Transverse colon (tissue), 4 donors: ENCODE measurements around the gene SLC32A1. TPM values are rescaled to one million over a fixed set of nuclear protein-coding genes. Genes with fewer than 3 reads are reported as not detected.

Source experiments
- DNase-seq: peaks from one replicate; pipeline ENCODE4 v3.0.0-alpha.2; 2019
- H3K27ac ChIP-seq, 4 donors: fragments of 200-600 bp; sonication (generic); 2 replicates each; pipeline ENCODE4 v1.5.1; 2016 to 2018; ENCODE audit warnings: inconsistent platforms in 4 of 4
- H3K27me3 ChIP-seq: fragments of 200-600 bp; sonication (generic); 2 replicates; pipeline ENCODE4 v1.5.1; 2017; ENCODE audit warnings: inconsistent platforms
- H3K36me3 ChIP-seq, 4 donors: fragments of 200-600 bp; sonication (generic); 2 replicates each; pipeline ENCODE4 v1.5.1; 2017 to 2019; ENCODE audit warnings: inconsistent platforms in 4 of 4
- H3K4me1 ChIP-seq, 4 donors: fragments of 200-600 bp; sonication (generic); 2 replicates each; pipeline ENCODE4 v1.5.1; 2017 to 2020; ENCODE audit warnings: inconsistent platforms in 4 of 4
- H3K4me3 ChIP-seq, 4 donors: fragments of 200-600 bp; sonication (generic); 1 replicate in 1 of 4; 2 replicates in 3 of 4; pipeline versions ENCODE4 v1.5.1 to v1.6.1; 2017 to 2019; ENCODE audit warnings: inconsistent platforms in 4 of 4
- H3K9me3 ChIP-seq, 2 donors: fragments of 200-600 bp; sonication (generic); 2 replicates each; pipeline ENCODE4 v1.5.1; 2017 to 2019; ENCODE audit warnings: inconsistent platforms in 2 of 2
- CTCF ChIP-seq, 5 experiments: fragments of 200-600 bp in 3 of 5; fragments of 450-650 bp in 2 of 5; sonication (generic) in 3 of 5; IDR thresholded peaks; 1 replicate in 2 of 5; 2 replicates in 3 of 5; pipeline ENCODE4 v1.5.1; 2016 to 2017; ENCODE audit warnings: antibody characterized with exemption in 5 of 5, inconsistent platforms in 3 of 5, mild to moderate bottlenecking in 2 of 5, moderate library complexity in 1 of 5
- EP300 ChIP-seq: sonication (generic); formaldehyde crosslinking; IDR thresholded peaks from one replicate; pipeline ENCODE4 v1.6.1; 2017; ENCODE audit warnings: antibody characterized with exemption, low read depth
- POLR2A ChIP-seq: fragments of 450-650 bp; IDR thresholded peaks from one replicate; pipeline ENCODE4 v1.6.1; 2016; ENCODE audit warnings: antibody characterized with exemption, mild to moderate bottlenecking, moderate library complexity
- POLR2AphosphoS5 ChIP-seq, 3 donors: sonication (generic); formaldehyde crosslinking; IDR thresholded peaks; one replicate each; pipeline ENCODE4 v1.6.1; 2016; ENCODE audit warnings: antibody characterized with exemption in 3 of 3
- WGBS, 2 donors: methylation state at CpG; one replicate each; pipeline ENCODE4 v1.1.5; 2018; ENCODE audit warnings: low coverage in 1 of 2; 5-methylcytosine and 5-hydroxymethylcytosine counted together
- in situ Hi-C, 4 donors: fragments of 200-750 bp; cut with MboI; loops; one replicate each; pipeline versions ENCODE4 v1.15.0 to v1.15.1; 2017; ENCODE audit warnings: low sequenced_read_pairs in 3 of 4, low pct_ligation_motif_present in 1 of 4, low pct_unique_long_range_greater_than_20kb in 1 of 4
- intact Hi-C: fragments of 100-400 bp; cut with DNase I; formaldehyde crosslinking; loops from one replicate; pipeline ENCODE4 v1.15.1; 2023; ENCODE audit warnings: low total_unique reads
- total RNA-seq, 4 donors: library from RNA; depleted of rRNA; stranded (reverse); fragments of >200 nt; gene quantifications; one replicate each; pipeline ENCODE4 v1.1.0, GENCODE V29; 2016

The SLC32A1 gene
- total RNA-seq, 4 donors from 2014 or later: not detected

DNA sequence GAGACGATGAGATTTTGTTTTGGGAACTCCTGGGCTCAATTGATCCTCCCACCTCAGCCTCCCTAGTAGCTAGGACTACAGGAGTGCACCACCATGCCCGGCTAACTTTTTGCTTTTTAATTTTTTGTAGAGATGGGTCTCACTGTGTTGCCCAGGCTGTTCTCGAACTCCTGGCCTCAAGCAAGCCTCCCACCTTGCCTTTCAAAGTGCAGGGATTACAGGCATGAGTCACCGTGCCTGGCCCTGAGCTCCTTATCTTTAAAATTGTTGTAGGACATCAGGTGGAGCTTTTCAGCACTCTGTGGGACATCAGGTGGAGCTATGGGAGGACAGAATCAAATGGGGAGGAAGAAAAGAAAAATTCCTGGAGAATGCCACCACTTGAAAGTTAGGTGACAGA lies 36.7 kb downstream of the SLC32A1 start:
- H3K27ac ChIP-seq: no peak overlapping the region
- no peak for DNase-seq
- in situ Hi-C loops: no loop called here
- H3K4me3 ChIP-seq: no peak overlapping the region
- peaks cover 0 to 75% (median 15%) of the 10 kb centered on the region in 4 donors for H3K36me3 ChIP-seq
- TF ChIP-seq POLR2A: no peak
- no peak for TF ChIP-seq EP300
- no peak for TF ChIP-seq POLR2AphosphoS5 (IDR thresholded peaks at IDR 0.05)
- no peak for TF ChIP-seq CTCF (IDR thresholded peaks at IDR 0.05)
- intact Hi-C loops: no loop called here
- no peaks in the 10 kb centered on the region for H3K9me3 ChIP-seq
- 95 to 100% methylated on average over 3 to 4 of the region's 4 CpGs for WGBS, 2 donors
- no peaks in the 10 kb centered on the region for H3K27me3 ChIP-seq
- H3K4me1 ChIP-seq: no peaks in the 10 kb centered on the region

DNA sequence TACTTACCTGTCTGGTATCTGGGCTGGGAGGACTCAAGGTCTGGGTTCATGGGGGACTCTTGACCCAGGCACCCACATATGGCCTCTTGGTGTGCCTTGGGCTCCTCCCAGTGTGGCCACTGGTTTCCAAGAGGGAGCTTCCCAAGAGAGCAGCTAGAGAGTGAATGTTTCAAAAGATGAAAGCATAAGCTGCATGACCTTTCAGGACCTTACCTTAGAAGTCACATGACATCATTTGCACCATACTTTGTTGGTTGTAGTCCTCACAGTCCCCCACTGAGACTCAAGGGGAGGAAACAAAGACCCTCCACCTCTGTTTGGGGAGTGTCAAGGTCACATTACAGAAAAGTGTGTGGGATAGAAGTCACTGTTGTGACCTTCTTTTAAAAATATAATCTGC lies 37.9 kb downstream of the SLC32A1 start:
- Histone ChIP-seq H3K4me3 (no peak overlapping the region), H3K36me3 (peaks cover 0 to 72% (median 14%) of the 10 kb centered on the region in 4 donors), H3K27me3 (no peaks in the 10 kb centered on the region), H3K27ac (no peak overlapping the region), H3K9me3 (no peaks in the 10 kb centered on the region), H3K4me1 (no peaks in the 10 kb centered on the region)
- intact Hi-C loops (no loop called here), in situ Hi-C loops (no loop called here)
- no peak for DNase-seq
- no peak for TF ChIP-seq EP300
- TF ChIP-seq CTCF (IDR thresholded peaks at IDR 0.05): no peak
- no peak for TF ChIP-seq POLR2AphosphoS5 (IDR thresholded peaks at IDR 0.05)
- TF ChIP-seq POLR2A: no peak

- in situ Hi-C loops: no loop called here
- Histone ChIP-seq H3K27ac (no peak overlapping the region), H3K4me3 (no peak overlapping the region), H3K4me1 (no peaks in the 10 kb centered on the region), H3K27me3 (no peaks in the 10 kb centered on the region), H3K9me3 (no peaks in the 10 kb centered on the region), H3K36me3 (peaks cover 0 to 66% (median 13%) of the 10 kb centered on the region in 4 donors)
- DNase-seq: no peak
- intact Hi-C loops: no loop called here
- 73% methylated on average over 1 of the region's 1 CpG; no CpG with 5 or more reads in 1 of the 2 donors for WGBS, 2 donors
- no peak for TF ChIP-seq CTCF (IDR thresholded peaks at IDR 0.05)
- TF ChIP-seq POLR2AphosphoS5 (IDR thresholded peaks at IDR 0.05): no peak
- no peak for TF ChIP-seq EP300
- no peak for TF ChIP-seq POLR2A
Observed at GRCh38 chr20:38763616-38764015, 39.3 kb downstream of the SLC32A1 start.

DNA sequence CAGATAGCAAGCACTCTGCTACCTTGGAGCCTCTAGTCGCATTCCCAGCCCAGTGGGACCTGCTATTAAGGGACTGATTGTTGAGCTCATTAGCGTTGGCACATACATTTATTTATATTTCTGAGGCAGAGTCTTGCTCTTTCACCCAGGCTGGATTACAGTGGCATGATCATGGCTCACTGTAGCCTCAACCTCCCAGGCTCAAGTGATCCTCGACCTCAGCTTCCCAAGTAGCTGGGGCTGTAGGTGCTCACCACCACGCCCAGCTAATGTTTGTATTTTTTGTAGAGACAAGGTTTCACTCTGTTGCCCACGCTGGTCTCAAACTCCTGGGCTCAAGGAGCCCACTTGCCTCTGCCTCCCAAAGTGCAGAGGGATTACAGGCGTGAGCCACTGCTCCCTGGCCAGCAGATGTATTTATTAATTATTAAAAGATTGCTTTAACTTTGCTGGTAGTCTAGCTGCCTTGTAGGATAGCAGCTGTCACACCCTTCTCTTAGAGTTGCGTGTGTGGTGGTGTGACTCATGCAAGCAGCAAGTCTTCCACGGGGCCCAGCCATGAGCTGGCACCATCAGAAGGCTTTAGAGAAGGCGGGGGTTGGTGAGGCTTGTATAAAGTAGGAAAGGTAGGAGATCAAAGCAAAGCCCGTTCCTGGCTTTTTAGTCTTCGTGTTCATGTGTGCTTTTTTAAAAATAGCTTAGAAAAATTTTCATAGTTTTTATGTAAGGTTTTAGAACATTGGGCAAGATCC lies 40.5 kb downstream of the SLC32A1 start:
- TF ChIP-seq POLR2A (no peak), POLR2AphosphoS5 (IDR thresholded peaks at IDR 0.05) (no peak)
- Histone ChIP-seq H3K27ac (no peak overlapping the region), H3K4me1 (no peaks in the 10 kb centered on the region), H3K4me3 (no peak overlapping the region), H3K27me3 (no peaks in the 10 kb centered on the region), H3K9me3 (no peaks in the 10 kb centered on the region), H3K36me3 (peaks cover 0 to 55% (median 11%) of the 10 kb centered on the region in 4 donors)
- 65 to 81% methylated on average over 8 to 11 of the region's 11 CpGs for WGBS, 2 donors
- in situ Hi-C loops: no loop called here
- DNase-seq: no peak
- intact Hi-C loops: no loop called here

DNA sequence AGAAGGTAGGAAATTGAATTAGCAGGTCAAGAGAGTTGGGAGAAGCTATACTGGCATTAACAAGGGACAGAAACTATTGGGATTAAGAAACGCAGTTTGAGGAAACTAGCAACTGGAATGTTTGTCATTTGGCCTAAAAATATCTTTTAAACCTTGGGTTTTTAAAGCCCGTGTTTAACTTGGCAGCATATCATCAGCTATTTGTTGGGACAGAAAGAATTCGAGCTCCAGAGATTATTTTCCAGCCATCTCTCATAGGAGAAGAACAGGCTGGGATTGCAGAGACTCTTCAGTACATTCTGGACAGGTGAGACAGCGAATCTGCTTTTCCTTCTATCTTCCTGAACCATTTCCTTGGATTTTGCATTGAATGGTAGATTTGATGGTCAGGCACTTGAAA lies 41.8 kb downstream of the SLC32A1 start:
- in situ Hi-C loops (no loop called here), intact Hi-C loops (no loop called here)
- Histone ChIP-seq H3K4me1 (no peaks in the 10 kb centered on the region), H3K9me3 (no peaks in the 10 kb centered on the region), H3K27ac (no peak overlapping the region), H3K27me3 (no peaks in the 10 kb centered on the region), H3K36me3 (peaks cover 0 to 58% (median 11%) of the 10 kb centered on the region in 4 donors), H3K4me3 (no peak overlapping the region)
- no peak for TF ChIP-seq POLR2AphosphoS5 (IDR thresholded peaks at IDR 0.05)
- TF ChIP-seq EP300: no peak
- TF ChIP-seq POLR2A: no peak
- TF ChIP-seq CTCF (IDR thresholded peaks at IDR 0.05): no peak
- 81 to 84% methylated on average over 3 to 4 of the region's 4 CpGs for WGBS, 2 donors
- no peak for DNase-seq
